ENCODE results near the gene USP22. TPM values are rescaled to one million over a fixed set of nuclear protein-coding genes. Genes with fewer than 3 reads are reported as not detected.

USP22 gene
- total and polyA plus RNA-seq, 2 of the 8 experiments (the other 6 are each of a cell fraction or from before 2014, with no cell fraction given), result 221 to 316 TPM

- Histone ChIP-seq H2BK20ac (ENCODE audit: low read length) (no peak overlapping the region), H2BK15ac (ENCODE audit: low read length) (no peak overlapping the region), H3K4me1 (replicated peaks in 1 of 4; ENCODE audit: control insufficient read depth in 3 of 4, insufficient read depth in 4 of 4, low read length in 3 of 4) (peaks cover 0 to 6% (median 3%) of the 10 kb centered on the region in 4 experiments; a peak in 5 of 7 replicates), H4K20me1 (replicated peaks in 1 of 2; ENCODE audit: control insufficient read depth in 1 of 2, insufficient read depth in 2 of 2, low read length in 2 of 2) (no peaks in the 10 kb centered on the region), H3K79me2 (ENCODE audit: control insufficient read depth in 1 of 2, insufficient read depth in 2 of 2, low read length in 2 of 2) (no peaks in the 10 kb centered on the region), H3K18ac (ENCODE audit: extremely low read depth, low read length) (no peak overlapping the region), H3K27me3 (replicated peaks in 1 of 4; ENCODE audit: control insufficient read depth in 3 of 4, extremely low read depth in 1 of 4, insufficient read depth in 3 of 4, low read length in 3 of 4) (no peaks in the 10 kb centered on the region), H4K8ac (ENCODE audit: extremely low read depth, insufficient read depth, low read length) (no peak overlapping the region), H3K4ac (replicated peaks; ENCODE audit: insufficient read length, low read depth, low read length) (no peak overlapping the region), H3K36me3 (ENCODE audit: control insufficient read depth in 2 of 4, insufficient read depth in 4 of 4, low read length in 3 of 4) (peaks cover 0 to 11% (median 3%) of the 10 kb centered on the region in 4 experiments; a peak in 4 of 8 replicates), H3K4me2 (ENCODE audit: insufficient read depth in 1 of 2, low read depth in 2 of 2, low read length in 2 of 2) (no peak overlapping the region), H3K56ac (replicated peaks; ENCODE audit: insufficient read length, low read depth, low read length) (no peak overlapping the region), H4K5ac (ENCODE audit: insufficient read length, low read depth, low read length) (no peak overlapping the region), H2BK12ac (ENCODE audit: low read depth, low read length) (no peak overlapping the region), H4K91ac (replicated peaks; ENCODE audit: insufficient read length, low read length) (no peak overlapping the region), H3K9me3 (ENCODE audit: insufficient read depth in 2 of 2, low read depth in 1 of 2, low read length in 1 of 2) (no peaks in the 10 kb centered on the region), H3K4me3 (ENCODE audit: extremely low read depth in 1 of 4, insufficient read depth in 2 of 4, low read depth in 3 of 4, low read length in 4 of 4) (no peak overlapping the region), H2BK5ac (ENCODE audit: low read depth, low read length) (no peak overlapping the region), H3K27ac (ENCODE audit: low read depth, low read length) (no peak overlapping the region), H3K9ac (replicated peaks in 1 of 4; ENCODE audit: extremely low read depth in 1 of 4, low read depth in 3 of 4, low read length in 3 of 4) (no peak overlapping the region), H3K79me1 (ENCODE audit: low read depth, low read length) (no peaks in the 10 kb centered on the region), H3K23me2 (ENCODE audit: low read depth, low read length) (no peaks in the 10 kb centered on the region), H2AFZ (ENCODE audit: low read length) (no peak overlapping the region), H3K23ac (ENCODE audit: insufficient read length) (no peak overlapping the region), H2AK5ac (ENCODE audit: low read depth, low read length) (no peak overlapping the region), H3K14ac (ENCODE audit: insufficient read length) (no peak overlapping the region), H2BK120ac (replicated peaks; ENCODE audit: low read depth, low read length) (no peak overlapping the region)
- ChIA-PET CTCF (ENCODE audit: partially characterized antibody) (no interaction called here), POLR2A (ENCODE audit: partially characterized antibody) (no interaction called here)
- WGBS, 2 experiments (ENCODE audit: extremely low coverage in 1 of 2, insufficient coverage in 1 of 2, insufficient read length in 1 of 2, insufficient replicate concordance in 2 of 2, low coverage in 1 of 2, low lambda C conversion rate in 2 of 2, missing lambda C conversion rate in 1 of 2), result 94% methylated on average over 7 of the region's 7 CpGs; no CpG with 5 or more reads in 1 of the 2 experiments
- FAIRE-seq, result no peak
- TF ChIP-seq JUND (IDR thresholded peaks at IDR 0.05; ENCODE audit: low read length) (no peak), CHD1 (IDR thresholded peaks at IDR 0.05; ENCODE audit: low read depth, low read length) (no peak), YY1 (IDR thresholded peaks at IDR 0.05; ENCODE audit: low read depth, low read length) (no peak), TAF7 (optimal IDR thresholded peaks at IDR 0.05; ENCODE audit: borderline replicate concordance, low read depth, low read length) (no peak), POU5F1 (IDR thresholded peaks at IDR 0.05; ENCODE audit: low read depth, low read length) (no peak), SP4 (IDR thresholded peaks at IDR 0.05; ENCODE audit: low read length) (no peak), GABPA (IDR thresholded peaks at IDR 0.05; ENCODE audit: borderline replicate concordance, insufficient read depth, low read length) (no peak), BACH1 (IDR thresholded peaks at IDR 0.05; ENCODE audit: low read length) (no peak), KDM4A (IDR thresholded peaks at IDR 0.05; ENCODE audit: low read depth, low read length, severe bottlenecking) (no peak)
- no peak for DNase-seq (ENCODE audit: low read depth in 1 of 2, low spot score in 2 of 2)
Measured at GRCh38 chr17:20960871-20961270, 81.9 kb downstream of the USP22 start.

Measured in H1 (cell line).